ENCODE results near the gene C2orf74. TPM values are rescaled to one million over a fixed set of nuclear protein-coding genes. Genes with fewer than 3 reads are reported as not detected.
A peak's percentile ranks its signal among the peaks of the same experiment; 100 is the strongest.

The C2orf74 gene
- total and polyA plus RNA-seq, 2 donors from 2014 or later, result 23.6 to 47.6 TPM

- Histone ChIP-seq H3K36me3 (ENCODE audit: control insufficient read depth in 2 of 3, insufficient read depth in 3 of 3, low read length in 3 of 3) (peaks cover 8 to 42% (median 19%) of the 10 kb centered on the region in 3 donors), H3K27me3 (ENCODE audit: control insufficient read depth, insufficient read depth, low read length) (no peaks in the 10 kb centered on the region), H3K9me3 (ENCODE audit: control insufficient read depth in 2 of 3, insufficient read depth in 1 of 3, low read length in 3 of 3) (no peaks in the 10 kb centered on the region), H3K9ac (ENCODE audit: low read length in 3 of 3) (no peak overlapping the region), H3K4me1 (ENCODE audit: control insufficient read depth in 2 of 3, insufficient read depth in 2 of 3, low read depth in 1 of 3, low read length in 3 of 3) (no peaks in the 10 kb centered on the region), H3K4me3 (ENCODE audit: low read length in 3 of 3) (peak overlapping the region in 1 of 3 donors; percentile 22), H3K27ac (ENCODE audit: low read depth in 2 of 2, low read length in 2 of 2) (no peak overlapping the region)
- intact Hi-C loops (cut with DNase I), result no loop called here
- DNase-seq, result no peak
- no peak for FAIRE-seq
- no peak for TF ChIP-seq CTCF (IDR thresholded peaks at IDR 0.05; ENCODE audit: borderline replicate concordance, extremely low read depth, insufficient read depth)
Observed at GRCh38 chr2:61205132-61205531, 43.1 kb downstream of the C2orf74 start.

GRCh38 chr2:61210332-61210981 lies 48.5 kb downstream of the C2orf74 start:
- Histone ChIP-seq H3K4me1 (ENCODE audit: control insufficient read depth in 2 of 3, insufficient read depth in 2 of 3, low read depth in 1 of 3, low read length in 3 of 3) (no peaks in the 10 kb centered on the region), H3K9ac (ENCODE audit: low read length in 3 of 3) (no peak overlapping the region), H3K27ac (ENCODE audit: low read depth in 2 of 2, low read length in 2 of 2) (no peak overlapping the region), H3K36me3 (ENCODE audit: control insufficient read depth in 2 of 3, insufficient read depth in 3 of 3, low read length in 3 of 3) (peaks cover 7 to 37% (median 16%) of the 10 kb centered on the region in 3 donors), H3K9me3 (ENCODE audit: control insufficient read depth in 2 of 3, insufficient read depth in 1 of 3, low read length in 3 of 3) (no peaks in the 10 kb centered on the region), H3K27me3 (ENCODE audit: control insufficient read depth, insufficient read depth, low read length) (no peaks in the 10 kb centered on the region), H3K4me3 (ENCODE audit: low read length in 3 of 3) (no peak overlapping the region)
- FAIRE-seq (no peak), DNase-seq (no peak)
- intact Hi-C loops (cut with DNase I), result no loop called here
- TF ChIP-seq CTCF (IDR thresholded peaks at IDR 0.05; ENCODE audit: borderline replicate concordance, extremely low read depth, insufficient read depth), result no peak

GRCh38 chr2:61214171-61214570 lies 52.2 kb downstream of the C2orf74 start:
- Histone ChIP-seq H3K9me3 (ENCODE audit: control insufficient read depth in 2 of 3, insufficient read depth in 1 of 3, low read length in 3 of 3) (no peaks in the 10 kb centered on the region), H3K36me3 (ENCODE audit: control insufficient read depth in 2 of 3, insufficient read depth in 3 of 3, low read length in 3 of 3) (peaks cover 5 to 11% (median 11%) of the 10 kb centered on the region in 3 donors), H3K4me1 (ENCODE audit: control insufficient read depth in 2 of 3, insufficient read depth in 2 of 3, low read depth in 1 of 3, low read length in 3 of 3) (no peaks in the 10 kb centered on the region), H3K9ac (ENCODE audit: low read length in 3 of 3) (no peak overlapping the region), H3K4me3 (ENCODE audit: low read length in 3 of 3) (no peak overlapping the region), H3K27ac (ENCODE audit: low read depth in 2 of 2, low read length in 2 of 2) (no peak overlapping the region), H3K27me3 (ENCODE audit: control insufficient read depth, insufficient read depth, low read length) (no peaks in the 10 kb centered on the region)
- no peak for FAIRE-seq
- DNase-seq, result no peak
- intact Hi-C loops (cut with DNase I), result no loop called here
- TF ChIP-seq CTCF (IDR thresholded peaks at IDR 0.05; ENCODE audit: borderline replicate concordance, extremely low read depth, insufficient read depth), result no peak

Other genes with a start within 250 kb of the C2orf74 start
- 22.5 TPM for gene PEX13, start 144.5 kb upstream of the C2orf74 start, total RNA-seq
- 12.7 TPM for gene PEX13, start 144.5 kb upstream of the C2orf74 start, polyA plus RNA-seq (ENCODE audit: insufficient read depth, low read depth, low replicate concordance)
- gene PUS10, start 143.9 kb upstream of the C2orf74 start, total RNA-seq, result 5.7 TPM
- gene PUS10, start 143.9 kb upstream of the C2orf74 start, polyA plus RNA-seq (ENCODE audit: insufficient read depth, low read depth, low replicate concordance), result 3.0 TPM
- 9.0 TPM for gene SANBR, start 96.3 kb upstream of the C2orf74 start, total RNA-seq
- gene SANBR, start 96.3 kb upstream of the C2orf74 start, polyA plus RNA-seq (ENCODE audit: insufficient read depth, low read depth, low replicate concordance), result 1.6 TPM

Measured in kidney (tissue), 14 donors.